ENCODE data around the gene ACAA1. TPM values are rescaled to one million over a fixed set of nuclear protein-coding genes. Genes with fewer than 3 reads are reported as not detected.

The ACAA1 gene
- total RNA-seq, 1 donor from 2014 or later = 62.0 TPM

- Mint-ChIP-seq H3K27ac (ENCODE audit: unreplicated experiment) (no peak overlapping the region), H3K9me3 (ENCODE audit: unreplicated experiment) (no peaks in the 10 kb centered on the region), H3K4me3 (ENCODE audit: unreplicated experiment) (no peak overlapping the region)
These were observed 17.1 kb upstream of the ACAA1 start for GRCh38 chr3:38154033-38154494.

GRCh38 chr3:38153221-38153620, 16.3 kb upstream of the ACAA1 start:
- Mint-ChIP-seq H3K27ac (ENCODE audit: unreplicated experiment) (no peak overlapping the region), H3K9me3 (ENCODE audit: unreplicated experiment) (no peaks in the 10 kb centered on the region), H3K27me3 (ENCODE audit: unreplicated experiment) (no peaks in the 10 kb centered on the region), H3K36me3 (ENCODE audit: unreplicated experiment) (no peaks in the 10 kb centered on the region), H3K4me3 (ENCODE audit: unreplicated experiment) (no peak overlapping the region), H3K4me1 (ENCODE audit: unreplicated experiment) (no peaks in the 10 kb centered on the region)
- no peak for DNase-seq (ENCODE audit: extremely low spot score, unreplicated experiment)
- TF ChIP-seq, protein P1, sequence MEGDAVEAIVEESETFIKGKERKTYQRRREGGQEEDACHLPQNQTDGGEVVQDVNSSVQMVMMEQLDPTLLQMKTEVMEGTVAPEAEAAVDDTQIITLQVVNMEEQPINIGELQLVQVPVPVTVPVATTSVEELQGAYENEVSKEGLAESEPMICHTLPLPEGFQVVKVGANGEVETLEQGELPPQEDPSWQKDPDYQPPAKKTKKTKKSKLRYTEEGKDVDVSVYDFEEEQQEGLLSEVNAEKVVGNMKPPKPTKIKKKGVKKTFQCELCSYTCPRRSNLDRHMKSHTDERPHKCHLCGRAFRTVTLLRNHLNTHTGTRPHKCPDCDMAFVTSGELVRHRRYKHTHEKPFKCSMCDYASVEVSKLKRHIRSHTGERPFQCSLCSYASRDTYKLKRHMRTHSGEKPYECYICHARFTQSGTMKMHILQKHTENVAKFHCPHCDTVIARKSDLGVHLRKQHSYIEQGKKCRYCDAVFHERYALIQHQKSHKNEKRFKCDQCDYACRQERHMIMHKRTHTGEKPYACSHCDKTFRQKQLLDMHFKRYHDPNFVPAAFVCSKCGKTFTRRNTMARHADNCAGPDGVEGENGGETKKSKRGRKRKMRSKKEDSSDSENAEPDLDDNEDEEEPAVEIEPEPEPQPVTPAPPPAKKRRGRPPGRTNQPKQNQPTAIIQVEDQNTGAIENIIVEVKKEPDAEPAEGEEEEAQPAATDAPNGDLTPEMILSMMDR (IDR thresholded peaks at IDR 0.05) = no peak

More at GRCh38 chr3:38154033-38154494, 17.1 kb upstream of the ACAA1 start:
- H3K36me3 Mint-ChIP-seq (ENCODE audit: unreplicated experiment) = no peaks in the 10 kb centered on the region
- DNase-seq (ENCODE audit: extremely low spot score, unreplicated experiment) = no peak
- TF ChIP-seq, protein P1 (IDR thresholded peaks at IDR 0.05) = no peak
- H3K4me1 Mint-ChIP-seq (ENCODE audit: unreplicated experiment) = no peaks in the 10 kb centered on the region
- no peaks in the 10 kb centered on the region for H3K27me3 Mint-ChIP-seq (ENCODE audit: unreplicated experiment)

GRCh38 chr3:38152609-38153008, 15.7 kb upstream of the ACAA1 start:
- Mint-ChIP-seq H3K4me3 (ENCODE audit: unreplicated experiment) (no peak overlapping the region), H3K9me3 (ENCODE audit: unreplicated experiment) (peaks cover 3% of the 10 kb centered on the region), H3K27me3 (ENCODE audit: unreplicated experiment) (no peaks in the 10 kb centered on the region), H3K27ac (ENCODE audit: unreplicated experiment) (no peak overlapping the region), H3K36me3 (ENCODE audit: unreplicated experiment) (no peaks in the 10 kb centered on the region), H3K4me1 (ENCODE audit: unreplicated experiment) (no peaks in the 10 kb centered on the region)
- TF ChIP-seq, protein P1 (IDR thresholded peaks at IDR 0.05) = no peak
- no peak for DNase-seq (ENCODE audit: extremely low spot score, unreplicated experiment)

- DNase-seq (ENCODE audit: extremely low spot score, unreplicated experiment) = no peak
- Mint-ChIP-seq H3K27me3 (ENCODE audit: unreplicated experiment) (no peaks in the 10 kb centered on the region), H3K27ac (ENCODE audit: unreplicated experiment) (no peak overlapping the region), H3K9me3 (ENCODE audit: unreplicated experiment) (peaks cover 11% of the 10 kb centered on the region), H3K36me3 (ENCODE audit: unreplicated experiment) (no peaks in the 10 kb centered on the region), H3K4me3 (ENCODE audit: unreplicated experiment) (no peak overlapping the region), H3K4me1 (ENCODE audit: unreplicated experiment) (no peaks in the 10 kb centered on the region)
- TF ChIP-seq, protein P1 (IDR thresholded peaks at IDR 0.05) = no peak
These were observed 14.8 kb upstream of the ACAA1 start for GRCh38 chr3:38151667-38152265.

- no peaks in the 10 kb centered on the region for H3K4me1 Mint-ChIP-seq (ENCODE audit: unreplicated experiment)
- DNase-seq (ENCODE audit: extremely low spot score, unreplicated experiment) = no peak
- H3K9me3 Mint-ChIP-seq (ENCODE audit: unreplicated experiment) = peaks cover 18% of the 10 kb centered on the region
- TF ChIP-seq, protein P1 (IDR thresholded peaks at IDR 0.05) = no peak
- peaks cover 3% of the 10 kb centered on the region for H3K27me3 Mint-ChIP-seq (ENCODE audit: unreplicated experiment)
- no peak overlapping the region for H3K4me3 Mint-ChIP-seq (ENCODE audit: unreplicated experiment)
- H3K36me3 Mint-ChIP-seq (ENCODE audit: unreplicated experiment) = peaks cover 2% of the 10 kb centered on the region
- H3K27ac Mint-ChIP-seq (ENCODE audit: unreplicated experiment) = no peak overlapping the region
These were observed 14.0 kb upstream of the ACAA1 start for GRCh38 chr3:38150780-38151528.

All from osteocyte (in vitro differentiated cells).